H1 (cell line): ENCODE measurements around the gene CDCP1. TPM values are rescaled to one million over a fixed set of nuclear protein-coding genes. Genes with fewer than 3 reads are reported as not detected.

Source experiments
- BCL11A ChIP-seq, 2 experiments: IDR thresholded peaks; one replicate each; pipeline ENCODE4 v1.6.1; 2011; ENCODE audit warnings: low read depth in 2 of 2, low read length in 2 of 2, mild to moderate bottlenecking in 2 of 2
- CBX8 ChIP-seq: fragments of 300-800, 300-1000 bp; sonication (generic); IDR thresholded peaks from 2 replicates; pipeline ENCODE4 v1.7.1; 2016; ENCODE audit warnings: low read depth, low read length, borderline replicate concordance
- CEBPB ChIP-seq: IDR thresholded peaks from 2 replicates; pipeline ENCODE4 v1.6.1; 2012; ENCODE audit warnings: low read depth, low read length
- CREB1 ChIP-seq: IDR thresholded peaks from 2 replicates; pipeline ENCODE4 v1.6.1; 2012; ENCODE audit warnings: inconsistent platforms
- CTCF ChIP-seq, 3 experiments: IDR thresholded peaks; 1 replicate in 2 of 3; 2 replicates in 1 of 3; pipeline versions ENCODE4 v1.5.1 to v1.6.1; 2011; ENCODE audit warnings: low read length in 3 of 3, mild to moderate bottlenecking in 3 of 3, inconsistent platforms in 2 of 3, low read depth in 1 of 3, moderate library complexity in 1 of 3; ENCODE audit not compliant: insufficient read depth in 1 of 3; ENCODE audit errors: control extremely low read depth in 1 of 3
- EZH2 ChIP-seq: fragments of 200-600 bp; sonication (generic); IDR thresholded peaks from 2 replicates; pipeline ENCODE4 v1.7.1; 2012; ENCODE audit warnings: low read depth, mild to moderate bottlenecking, moderate library complexity, low read length, inconsistent platforms; ENCODE audit not compliant: severe bottlenecking
- FOSL1 ChIP-seq: IDR thresholded peaks from 2 replicates; pipeline ENCODE4 v1.6.1; 2011; ENCODE audit warnings: mild to moderate bottlenecking, low read depth, low read length, moderate library complexity; ENCODE audit not compliant: insufficient read depth
- HDAC2 ChIP-seq, 2 experiments: fragments of 300-600 bp in 1 of 2; sonication (generic) in 1 of 2; IDR thresholded peaks; 2 replicates each; pipeline ENCODE4 v1.6.1; 2011 to 2012; ENCODE audit warnings: low read depth in 2 of 2, low read length in 2 of 2, mild to moderate bottlenecking in 2 of 2, moderate library complexity in 2 of 2, borderline replicate concordance in 1 of 2, inconsistent platforms in 1 of 2
- KDM1A ChIP-seq: fragments of 200-600, 300-600 bp; sonication (generic); IDR thresholded peaks from 2 replicates; pipeline ENCODE4 v1.7.1; 2016; ENCODE audit warnings: mild to moderate bottlenecking, low read length, borderline replicate concordance
- NRF1 ChIP-seq: IDR thresholded peaks from 2 replicates; pipeline ENCODE4 v1.6.1; 2011; ENCODE audit warnings: mild to moderate bottlenecking, low read depth, low read length, improper control_type of control experiment
- RNF2 ChIP-seq: fragments of 200-900, 300-1000 bp; sonication (generic); IDR thresholded peaks from 2 replicates; pipeline ENCODE4 v1.7.1; 2016; ENCODE audit warnings: borderline replicate concordance, low read depth, mild to moderate bottlenecking, antibody characterized with exemption, low read length; ENCODE audit not compliant: poor library complexity, severe bottlenecking; ENCODE audit errors: missing control alignments
- SIN3A ChIP-seq, 2 experiments: IDR thresholded peaks in 1 of 2; conservative IDR thresholded peaks in 1 of 2; 2 replicates each; pipeline ENCODE4 v1.6.1; 2011 to 2012; ENCODE audit warnings: low read length in 2 of 2, improper control_type of control experiment in 1 of 2, low read depth in 1 of 2, mild to moderate bottlenecking in 1 of 2
- SP4 ChIP-seq: IDR thresholded peaks from 2 replicates; pipeline ENCODE4 v1.6.1; 2012; ENCODE audit warnings: low read length, inconsistent platforms
- SRF ChIP-seq: IDR thresholded peaks from 2 replicates; pipeline ENCODE4 v1.6.1; 2011; ENCODE audit warnings: mild to moderate bottlenecking, low read depth, low read length, moderate library complexity
- TAF7 ChIP-seq: optimal IDR thresholded peaks from 2 replicates; pipeline ENCODE3; 2011; ENCODE audit warnings: low read depth, mild to moderate bottlenecking, inconsistent platforms, low read length, moderate library complexity, borderline replicate concordance
- TBP ChIP-seq: IDR thresholded peaks from 2 replicates; pipeline ENCODE4 v1.6.1; 2011; ENCODE audit warnings: low read depth, low read length, improper control_type of control experiment
- ZNF274 ChIP-seq: IDR thresholded peaks from 2 replicates; pipeline ENCODE4 v1.7.0; 2012; ENCODE audit warnings: low read length, borderline replicate concordance; ENCODE audit errors: extremely low read depth
- polyA plus RNA-seq, 7 experiments: library from polyadenylated mRNA; depleted of rRNA in 3 of 7; stranded (reverse) in 5 of 7; unstranded in 2 of 7; fragments of >200 nt in 5 of 7; fragments of 200-250 nt in 2 of 7; gene quantifications; 1 replicate in 5 of 7; 2 replicates in 1 of 7; 4 replicates in 1 of 7; pipeline versions ENCODE4 v1.2.1 to v1.2.3, GENCODE V29; 2011 to 2013; ENCODE audit warnings: missing spikeins in 2 of 7, mixed read lengths in 2 of 7
- total RNA-seq: library from RNA; stranded (reverse); fragmentation: NEBNext Ultra II Directional; extraction: Animal tissue kit (Norgen Biotek cat#: 25700); gene quantifications from 2 replicates; pipeline ENCODE4 v1.2.1, GENCODE V29; 2021
- TF ChIP-seq, protein P1 (sequence below): IDR thresholded peaks from 2 replicates; pipeline ENCODE4 v1.6.1; 2012; ENCODE audit warnings: low read length, inconsistent platforms

CDCP1 gene
- total and polyA plus RNA-seq, 2 of the 8 experiments (the other 6 are each of a cell fraction or from before 2014, with no cell fraction given), result 10.0 to 23.3 TPM

DNA sequence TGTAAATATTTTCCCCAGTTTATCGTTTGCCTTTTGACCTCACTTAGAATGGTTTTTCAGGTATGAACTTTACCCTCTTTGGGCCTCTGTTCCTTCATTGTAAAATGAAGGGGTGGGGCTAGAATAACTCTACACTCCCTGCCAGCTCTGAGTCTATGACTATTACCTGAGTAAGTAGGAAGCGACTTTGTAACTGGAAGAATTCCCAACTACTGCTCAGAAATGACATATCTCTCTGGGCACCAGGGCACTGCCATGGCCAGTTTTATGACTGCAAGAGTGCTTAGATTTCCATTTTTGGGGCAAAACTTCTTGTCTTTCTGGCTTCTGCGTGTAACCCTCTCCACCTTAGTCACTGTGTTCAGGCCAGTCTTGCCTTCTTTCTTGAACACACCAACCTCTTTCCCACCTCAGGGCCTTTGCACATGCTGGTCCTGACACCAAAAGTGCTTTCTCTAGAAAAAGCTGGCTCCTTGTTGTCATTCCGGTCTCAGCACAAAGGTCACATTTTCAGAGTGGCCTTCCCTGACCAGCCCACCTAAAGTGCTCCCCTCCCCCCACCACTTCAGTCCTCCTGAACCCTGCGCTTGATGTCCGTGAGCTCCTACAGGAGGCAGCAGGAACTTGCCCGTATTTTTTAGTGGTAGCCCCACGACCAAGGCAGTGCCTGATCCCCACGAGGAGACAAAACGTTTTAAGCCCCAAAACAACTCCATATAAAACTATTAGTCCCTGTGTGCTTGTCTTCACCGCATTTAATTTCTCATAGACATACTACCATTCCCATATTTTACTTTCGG, 25.6 kb downstream of the CDCP1 start (continued):
- peak in 1 of 3 experiments; percentile 32; a peak in 2 of 4 replicates for TF ChIP-seq CTCF (IDR thresholded peaks at IDR 0.05; ENCODE audit: control extremely low read depth in 1 of 3, insufficient read depth in 1 of 3, low read depth in 1 of 3, low read length in 3 of 3)
- TF ChIP-seq, protein P1, sequence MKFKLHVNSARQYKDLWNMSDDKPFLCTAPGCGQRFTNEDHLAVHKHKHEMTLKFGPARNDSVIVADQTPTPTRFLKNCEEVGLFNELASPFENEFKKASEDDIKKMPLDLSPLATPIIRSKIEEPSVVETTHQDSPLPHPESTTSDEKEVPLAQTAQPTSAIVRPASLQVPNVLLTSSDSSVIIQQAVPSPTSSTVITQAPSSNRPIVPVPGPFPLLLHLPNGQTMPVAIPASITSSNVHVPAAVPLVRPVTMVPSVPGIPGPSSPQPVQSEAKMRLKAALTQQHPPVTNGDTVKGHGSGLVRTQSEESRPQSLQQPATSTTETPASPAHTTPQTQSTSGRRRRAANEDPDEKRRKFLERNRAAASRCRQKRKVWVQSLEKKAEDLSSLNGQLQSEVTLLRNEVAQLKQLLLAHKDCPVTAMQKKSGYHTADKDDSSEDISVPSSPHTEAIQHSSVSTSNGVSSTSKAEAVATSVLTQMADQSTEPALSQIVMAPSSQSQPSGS, result no peak
- no peak for TF ChIP-seq TBP
- no peak for TF ChIP-seq FOSL1
- no peak for TF ChIP-seq CREB1
- peak; percentile 58; the same call in 1 of the 2 replicates for TF ChIP-seq KDM1A
- no peak for TF ChIP-seq CEBPB
- no peak for TF ChIP-seq SP4
- TF ChIP-seq SRF, result no peak
- no peak for TF ChIP-seq BCL11A (IDR thresholded peaks at IDR 0.05; ENCODE audit: low read depth in 2 of 2, low read length in 2 of 2)
- peak in 1 of 2 experiments; percentile 34; a peak in 1 of 4 replicates for TF ChIP-seq HDAC2 (IDR thresholded peaks at IDR 0.05; ENCODE audit: borderline replicate concordance in 1 of 2, low read depth in 2 of 2, low read length in 2 of 2)
- no peak for TF ChIP-seq EZH2
- TF ChIP-seq NRF1, result no peak
- TF ChIP-seq TAF7, result no peak
- no peak for TF ChIP-seq SIN3A (conservative IDR thresholded peaks at IDR 0.05 in 1 of 2, IDR thresholded peaks at IDR 0.05 in 1 of 2; ENCODE audit: low read depth in 1 of 2, low read length in 2 of 2)
- no peak for TF ChIP-seq ZNF274
- TF ChIP-seq CBX8, result no peak
- no peak for TF ChIP-seq RNF2
